ENCODE data around the gene JAG1.

Gene JAG1

GRCh38 chr20:10651227-10651990, 22.4 kb downstream of the JAG1 start:
- Histone ChIP-seq H3K4me3 (ENCODE audit: low read length) (no peak overlapping the region), H3K4me1 (ENCODE audit: insufficient read depth, low read length) (peaks cover 87% of the 10 kb centered on the region), H3K27me3 (ENCODE audit: insufficient read depth, low read length) (no peaks in the 10 kb centered on the region), H3K36me3 (ENCODE audit: insufficient read depth, low read length) (peaks cover 81% of the 10 kb centered on the region), H2AFZ (ENCODE audit: low read depth, low read length) (no peak overlapping the region), H3K9me3 (ENCODE audit: low read length) (no peaks in the 10 kb centered on the region)

DNA sequence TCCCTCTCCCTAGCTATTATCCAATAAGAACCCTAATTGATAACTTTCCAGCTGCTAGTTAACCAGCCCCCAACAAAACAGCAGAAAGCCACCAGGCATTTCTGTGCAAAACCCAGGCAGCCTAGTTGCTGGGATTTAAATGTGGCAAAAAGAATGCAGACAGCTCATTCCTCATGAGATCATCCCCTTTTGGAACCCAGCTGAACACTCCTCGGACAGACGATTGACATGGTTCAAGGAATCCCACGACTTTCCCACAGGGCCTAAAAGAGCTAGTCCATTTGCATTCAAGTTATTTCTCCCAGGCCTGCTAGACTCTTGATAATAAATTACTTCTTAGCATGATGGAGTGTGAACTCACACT, 24.0 kb downstream of the JAG1 start:
- H3K27me3 ChIP-seq (ENCODE audit: insufficient read depth, low read length): no peaks in the 10 kb centered on the region
- H3K36me3 ChIP-seq (ENCODE audit: insufficient read depth, low read length): peaks cover 81% of the 10 kb centered on the region
- no peak overlapping the region for H2AFZ ChIP-seq (ENCODE audit: low read depth, low read length)
- H3K4me3 ChIP-seq (ENCODE audit: low read length): no peak overlapping the region
- H3K4me1 ChIP-seq (ENCODE audit: insufficient read depth, low read length): peaks cover 71% of the 10 kb centered on the region
- no peaks in the 10 kb centered on the region for H3K9me3 ChIP-seq (ENCODE audit: low read length)

DNA sequence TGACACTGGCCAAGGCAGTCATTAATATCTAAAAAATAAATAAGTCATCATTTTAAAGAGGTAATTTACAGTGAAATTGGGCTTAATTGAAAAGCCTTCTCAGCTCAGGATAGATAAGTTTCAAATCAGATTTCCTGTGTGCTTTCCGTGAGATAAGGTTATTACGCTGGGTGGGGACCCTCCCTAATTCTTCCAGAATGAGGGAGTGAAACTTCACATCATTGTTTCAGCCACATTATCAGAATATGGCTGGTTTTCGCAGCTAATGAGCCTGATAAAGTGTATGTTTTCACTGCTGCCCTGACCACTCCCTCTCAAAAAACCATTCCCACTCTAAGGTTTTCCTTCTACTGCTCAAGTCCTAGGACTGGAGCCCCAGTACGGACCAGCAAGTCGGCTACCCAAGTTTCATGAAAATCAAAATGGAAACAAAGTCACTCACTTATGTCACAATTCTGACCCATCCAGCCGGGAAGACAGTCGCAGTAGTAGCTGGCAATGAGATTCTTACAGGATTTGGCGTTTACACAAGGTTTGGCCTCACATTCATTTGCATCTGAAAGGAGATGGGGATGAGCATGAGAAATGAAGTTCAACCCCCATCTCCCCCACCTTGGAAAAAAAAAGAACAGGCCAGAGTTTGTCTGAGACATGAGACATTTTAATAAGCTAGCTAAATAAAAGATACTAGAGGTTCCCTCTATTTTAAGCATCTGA, 24.6 kb downstream of the JAG1 start:
- H3K36me3 ChIP-seq (ENCODE audit: insufficient read depth, low read length): peaks cover 81% of the 10 kb centered on the region

GRCh38 chr20:10648651-10649050, 25.1 kb downstream of the JAG1 start:
- no peaks in the 10 kb centered on the region for H3K9me3 ChIP-seq (ENCODE audit: low read length)
- peaks cover 81% of the 10 kb centered on the region for H3K36me3 ChIP-seq (ENCODE audit: insufficient read depth, low read length)
- H2AFZ ChIP-seq (ENCODE audit: low read depth, low read length): no peak overlapping the region
- peaks cover 60% of the 10 kb centered on the region for H3K4me1 ChIP-seq (ENCODE audit: insufficient read depth, low read length)
- H3K4me3 ChIP-seq (ENCODE audit: low read length): no peak overlapping the region
- H3K27me3 ChIP-seq (ENCODE audit: insufficient read depth, low read length): no peaks in the 10 kb centered on the region

More for the DNA sequence above, 24.6 kb downstream of the JAG1 start:
- Histone ChIP-seq H3K27me3 (ENCODE audit: insufficient read depth, low read length) (no peaks in the 10 kb centered on the region), H3K4me1 (ENCODE audit: insufficient read depth, low read length) (peaks cover 66% of the 10 kb centered on the region), H2AFZ (ENCODE audit: low read depth, low read length) (no peak overlapping the region), H3K9me3 (ENCODE audit: low read length) (no peaks in the 10 kb centered on the region), H3K4me3 (ENCODE audit: low read length) (no peak overlapping the region)

GRCh38 chr20:10647909-10648308, 25.9 kb downstream of the JAG1 start:
- Histone ChIP-seq H3K4me1 (ENCODE audit: insufficient read depth, low read length) (peaks cover 52% of the 10 kb centered on the region), H3K4me3 (ENCODE audit: low read length) (no peak overlapping the region), H2AFZ (ENCODE audit: low read depth, low read length) (no peak overlapping the region), H3K36me3 (ENCODE audit: insufficient read depth, low read length) (peaks cover 86% of the 10 kb centered on the region), H3K27me3 (ENCODE audit: insufficient read depth, low read length) (no peaks in the 10 kb centered on the region), H3K9me3 (ENCODE audit: low read length) (no peaks in the 10 kb centered on the region)

DNA sequence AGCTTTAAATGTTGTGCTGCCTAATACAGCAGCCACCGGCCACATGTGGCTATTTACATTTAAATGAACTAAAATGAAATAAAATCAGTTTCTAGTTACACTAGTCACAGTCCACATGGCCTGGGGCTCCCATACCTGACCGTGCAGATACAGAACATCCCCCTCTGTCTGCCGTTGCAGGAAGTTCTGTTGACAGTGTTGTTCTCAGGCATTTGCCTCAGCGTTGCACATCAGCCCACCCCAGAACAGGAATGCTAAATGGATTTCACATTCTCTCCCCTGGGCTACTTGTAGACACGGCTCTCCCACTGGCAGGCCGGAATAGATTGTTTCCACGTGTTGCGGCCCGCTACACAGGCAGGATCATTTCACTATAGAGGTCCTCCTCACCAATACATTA, 26.3 kb downstream of the JAG1 start:
- H3K27me3 ChIP-seq (ENCODE audit: insufficient read depth, low read length): no peaks in the 10 kb centered on the region

GRCh38 chr20:10646886-10647420, 26.8 kb downstream of the JAG1 start:
- no peak overlapping the region for H3K4me3 ChIP-seq (ENCODE audit: low read length)
- H3K4me1 ChIP-seq (ENCODE audit: insufficient read depth, low read length): peaks cover 46% of the 10 kb centered on the region
- no peaks in the 10 kb centered on the region for H3K9me3 ChIP-seq (ENCODE audit: low read length)
- H3K27me3 ChIP-seq (ENCODE audit: insufficient read depth, low read length): no peaks in the 10 kb centered on the region
- peaks cover 87% of the 10 kb centered on the region for H3K36me3 ChIP-seq (ENCODE audit: insufficient read depth, low read length)
- no peak overlapping the region for H2AFZ ChIP-seq (ENCODE audit: low read depth, low read length)

More for the DNA sequence above, 26.3 kb downstream of the JAG1 start:
- H3K9me3 ChIP-seq (ENCODE audit: low read length): no peaks in the 10 kb centered on the region
- peaks cover 87% of the 10 kb centered on the region for H3K36me3 ChIP-seq (ENCODE audit: insufficient read depth, low read length)
- H3K4me1 ChIP-seq (ENCODE audit: insufficient read depth, low read length): peaks cover 48% of the 10 kb centered on the region
- H3K4me3 ChIP-seq (ENCODE audit: low read length): no peak overlapping the region
- no peak overlapping the region for H2AFZ ChIP-seq (ENCODE audit: low read depth, low read length)

- Histone ChIP-seq H3K4me3 (ENCODE audit: low read length) (no peak overlapping the region), H3K27me3 (ENCODE audit: insufficient read depth, low read length) (no peaks in the 10 kb centered on the region), H3K36me3 (ENCODE audit: insufficient read depth, low read length) (peaks cover 87% of the 10 kb centered on the region), H3K9me3 (ENCODE audit: low read length) (no peaks in the 10 kb centered on the region), H3K4me1 (ENCODE audit: insufficient read depth, low read length) (peaks cover 44% of the 10 kb centered on the region), H2AFZ (ENCODE audit: low read depth, low read length) (no peak overlapping the region)
These were observed 27.8 kb downstream of the JAG1 start for GRCh38 chr20:10646006-10646405.

DNA sequence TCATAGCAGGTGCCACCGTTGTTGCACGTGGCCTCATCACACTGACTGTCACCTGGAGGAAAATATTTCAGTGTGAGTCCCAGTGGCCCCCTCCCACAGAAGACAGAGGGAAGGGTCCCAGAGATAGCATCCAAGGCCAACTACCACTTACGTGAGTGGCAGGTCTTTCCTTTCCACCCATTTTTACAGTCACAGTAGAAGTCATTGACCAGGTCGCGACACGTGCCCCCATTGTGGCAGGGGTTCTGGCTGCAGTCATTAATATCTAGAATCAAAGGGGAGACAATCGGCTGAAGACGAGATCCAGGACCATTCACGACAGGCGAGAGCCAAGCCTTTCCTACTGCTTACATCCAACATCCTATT, 28.6 kb downstream of the JAG1 start:
- H2AFZ ChIP-seq (ENCODE audit: low read depth, low read length): no peak overlapping the region
- H3K27me3 ChIP-seq (ENCODE audit: insufficient read depth, low read length): no peaks in the 10 kb centered on the region
- no peak overlapping the region for H3K4me3 ChIP-seq (ENCODE audit: low read length)
- no peaks in the 10 kb centered on the region for H3K9me3 ChIP-seq (ENCODE audit: low read length)
- H3K36me3 ChIP-seq (ENCODE audit: insufficient read depth, low read length): peaks cover 90% of the 10 kb centered on the region
- peaks cover 37% of the 10 kb centered on the region for H3K4me1 ChIP-seq (ENCODE audit: insufficient read depth, low read length)

- Histone ChIP-seq H3K4me1 (ENCODE audit: insufficient read depth, low read length) (peaks cover 35% of the 10 kb centered on the region), H3K4me3 (ENCODE audit: low read length) (no peak overlapping the region), H3K9me3 (ENCODE audit: low read length) (no peaks in the 10 kb centered on the region), H2AFZ (ENCODE audit: low read depth, low read length) (no peak overlapping the region), H3K36me3 (ENCODE audit: insufficient read depth, low read length) (peaks cover 96% of the 10 kb centered on the region), H3K27me3 (ENCODE audit: insufficient read depth, low read length) (no peaks in the 10 kb centered on the region)
These were observed 29.2 kb downstream of the JAG1 start for GRCh38 chr20:10644458-10645204.

DNA sequence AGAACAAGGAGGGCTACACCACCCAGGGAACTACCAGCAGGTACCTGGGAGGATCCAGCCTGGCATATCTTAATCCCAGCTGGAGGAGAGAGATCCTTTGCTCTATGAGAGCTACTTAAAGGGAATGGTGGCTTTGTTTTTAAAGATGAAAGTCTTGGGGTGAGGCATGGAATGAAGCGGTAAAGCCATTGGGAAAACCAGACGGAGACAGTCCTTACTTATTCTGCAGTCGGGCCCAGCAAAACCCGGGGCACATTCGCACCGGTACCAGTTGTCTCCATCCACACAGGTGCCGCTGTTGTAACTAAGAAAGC, 30.3 kb downstream of the JAG1 start:
- no peaks in the 10 kb centered on the region for H3K9me3 ChIP-seq (ENCODE audit: low read length)
- no peaks in the 10 kb centered on the region for H3K27me3 ChIP-seq (ENCODE audit: insufficient read depth, low read length)
- H3K4me3 ChIP-seq (ENCODE audit: low read length): no peak overlapping the region
- no peak overlapping the region for H2AFZ ChIP-seq (ENCODE audit: low read depth, low read length)
- peaks cover 96% of the 10 kb centered on the region for H3K36me3 ChIP-seq (ENCODE audit: insufficient read depth, low read length)
- H3K4me1 ChIP-seq (ENCODE audit: insufficient read depth, low read length): peaks cover 25% of the 10 kb centered on the region

- Histone ChIP-seq H3K4me3 (ENCODE audit: low read length) (no peak overlapping the region), H3K4me1 (ENCODE audit: insufficient read depth, low read length) (peaks cover 25% of the 10 kb centered on the region), H2AFZ (ENCODE audit: low read depth, low read length) (no peak overlapping the region), H3K36me3 (ENCODE audit: insufficient read depth, low read length) (peaks cover 96% of the 10 kb centered on the region), H3K27me3 (ENCODE audit: insufficient read depth, low read length) (no peaks in the 10 kb centered on the region), H3K9me3 (ENCODE audit: low read length) (no peaks in the 10 kb centered on the region)
These were observed 30.8 kb downstream of the JAG1 start for GRCh38 chr20:10642856-10643559.

Measured in neuron (in vitro differentiated cells).